Hepatocyte (in vitro differentiated cells): ENCODE results near the gene LIMS1. TPM values are rescaled to one million over a fixed set of nuclear protein-coding genes. Genes with fewer than 3 reads are reported as not detected.

Experiments used
- DNase-seq: peaks from one replicate; pipeline ENCODE4 v3.0.0-alpha.2; 2016; ENCODE audit warnings: low spot score
- H2AFZ ChIP-seq: fragments of 200-600 bp; sonication (generic); 2 replicates; pipeline ENCODE4 v1.6.0; 2016; ENCODE audit warnings: antibody characterized with exemption, mild to moderate bottlenecking
- H3K27ac ChIP-seq: fragments of 200-600 bp; sonication (generic); 2 replicates; pipeline ENCODE4 v1.5.1; 2016; ENCODE audit warnings: mild to moderate bottlenecking
- H3K27me3 ChIP-seq: fragments of 200-600 bp; sonication (generic); 2 replicates; pipeline ENCODE4 v1.6.1; 2016
- H3K36me3 ChIP-seq: fragments of 200-600 bp; sonication (generic); replicated peaks from 2 replicates; pipeline ENCODE4 v1.5.1; 2016; ENCODE audit warnings: low read depth; ENCODE audit not compliant: insufficient read depth
- H3K4me1 ChIP-seq: fragments of 200-600 bp; sonication (generic); 2 replicates; pipeline ENCODE4 v1.5.1; 2016; ENCODE audit warnings: mild to moderate bottlenecking, moderate library complexity; ENCODE audit not compliant: insufficient read depth
- H3K4me2 ChIP-seq: fragments of 200-600 bp; sonication (generic); 2 replicates; pipeline ENCODE4 v1.6.0; 2016
- H3K4me3 ChIP-seq: fragments of 200-600 bp; sonication (generic); 2 replicates; pipeline ENCODE4 v1.5.1; 2016; ENCODE audit warnings: mild to moderate bottlenecking
- H3K79me2 ChIP-seq: fragments of 200-600 bp; sonication (generic); 2 replicates; pipeline ENCODE4 v1.6.0; 2017; ENCODE audit warnings: mild to moderate bottlenecking
- H3K9me2 ChIP-seq: fragments of 200-600 bp; sonication (generic); replicated peaks from 2 replicates; pipeline ENCODE4 v1.6.0; 2017; ENCODE audit warnings: mild to moderate bottlenecking; ENCODE audit not compliant: insufficient read depth
- H3K9me3 ChIP-seq: fragments of 200-600 bp; sonication (generic); 2 replicates; pipeline ENCODE4 v1.5.1; 2016; ENCODE audit warnings: low read depth, mild to moderate bottlenecking
- H4K20me1 ChIP-seq: fragments of 200-600 bp; sonication (generic); 2 replicates; pipeline ENCODE4 v1.6.0; 2016; ENCODE audit warnings: mild to moderate bottlenecking; ENCODE audit not compliant: insufficient read depth, poor library complexity, severe bottlenecking
- CTCF ChIP-seq: fragments of 200-600 bp; sonication (generic); IDR thresholded peaks from 2 replicates; pipeline ENCODE4 v1.5.1; 2016; ENCODE audit warnings: antibody characterized with exemption, mild to moderate bottlenecking; ENCODE audit not compliant: poor library complexity
- EZH2 ChIP-seq: fragments of 200-600 bp; sonication (generic); IDR thresholded peaks from 2 replicates; pipeline ENCODE4 v1.6.1; 2016; ENCODE audit warnings: antibody characterized with exemption, mild to moderate bottlenecking, borderline replicate concordance
- EZH2phosphoT487 ChIP-seq: fragments of 200-600 bp; sonication (generic); IDR thresholded peaks from one replicate; pipeline ENCODE4 v1.6.1; 2018; ENCODE audit warnings: antibody characterized with exemption, mild to moderate bottlenecking, low read depth, moderate library complexity; ENCODE audit not compliant: unreplicated experiment, severe bottlenecking
- WGBS: methylation state at CpG from one replicate; pipeline ENCODE4 v1.1.6; 2016; ENCODE audit warnings: low lambda C conversion rate; ENCODE audit errors: missing lambda C conversion rate; 5-methylcytosine and 5-hydroxymethylcytosine counted together
- polyA plus RNA-seq: library from polyadenylated mRNA; unstranded; fragments of >200 nt; fragmentation: Nextera tagmentation; extraction: Ambion mirVana; gene quantifications from 2 replicates; pipeline ENCODE4 v1.2.1, GENCODE V29; 2016
- total RNA-seq: library from RNA; depleted of rRNA; stranded (reverse); fragments of >200 nt; gene quantifications from 2 replicates; pipeline ENCODE4 v1.2.3, GENCODE V29; 2014

LIMS1 gene
- total and polyA plus RNA-seq, 2 experiments from 2014 or later = 40.0 to 102 TPM

GRCh38 chr2:108570416-108570815 is 36.1 kb downstream of the LIMS1 start:
- no peaks in the 10 kb centered on the region for H3K36me3 ChIP-seq
- DNase-seq = peak; percentile 60
- H3K27me3 ChIP-seq = no peaks in the 10 kb centered on the region
- peaks cover 24% of the 10 kb centered on the region for H3K4me1 ChIP-seq
- H4K20me1 ChIP-seq = peaks cover 23% of the 10 kb centered on the region
- H3K4me2 ChIP-seq = peak overlapping the region; percentile 30
- H3K9me2 ChIP-seq = no peaks in the 10 kb centered on the region
- H3K4me3 ChIP-seq = no peak overlapping the region
- no peak for TF ChIP-seq CTCF
- TF ChIP-seq EZH2phosphoT487 = no peak
- no peak for TF ChIP-seq EZH2
- peaks cover 92% of the 10 kb centered on the region for H3K79me2 ChIP-seq
- 46% methylated on average over 7 of the region's 7 CpGs for WGBS
- peak overlapping the region; percentile 31 for H3K27ac ChIP-seq
- no peaks in the 10 kb centered on the region for H3K9me3 ChIP-seq
- no peak overlapping the region for H2AFZ ChIP-seq

DNA sequence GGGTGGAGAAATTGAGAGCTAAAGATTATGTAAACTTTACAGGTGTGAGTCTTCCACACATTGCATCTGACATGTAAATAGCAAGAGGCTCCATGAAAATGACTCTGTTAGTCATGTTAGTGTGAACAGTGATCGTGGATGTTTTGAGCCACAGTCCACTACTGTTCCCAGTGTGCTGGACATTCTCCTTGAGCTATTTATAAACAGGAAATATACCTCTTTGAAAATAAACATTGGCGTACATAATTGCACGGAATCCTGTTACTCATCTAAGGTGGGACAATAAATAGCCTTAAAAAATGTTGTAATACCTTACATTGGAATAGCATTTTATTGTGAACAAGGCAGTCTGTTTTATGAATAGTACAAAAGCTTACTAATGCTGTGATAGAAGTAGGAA is 37.0 kb downstream of the LIMS1 start:
- Histone ChIP-seq H3K9me3 (no peaks in the 10 kb centered on the region), H3K4me3 (no peak overlapping the region), H2AFZ (no peak overlapping the region), H3K27ac (peak overlapping the region; percentile 21), H4K20me1 (peaks cover 25% of the 10 kb centered on the region), H3K79me2 (peaks cover 92% of the 10 kb centered on the region), H3K36me3 (no peaks in the 10 kb centered on the region), H3K4me1 (peaks cover 33% of the 10 kb centered on the region), H3K9me2 (no peaks in the 10 kb centered on the region), H3K27me3 (no peaks in the 10 kb centered on the region), H3K4me2 (peak overlapping the region; percentile 30)
- no peak for TF ChIP-seq CTCF
- TF ChIP-seq EZH2phosphoT487 = no peak
- TF ChIP-seq EZH2 = no peak
- DNase-seq = no peak
- 45% methylated on average over 3 of the region's 3 CpGs for WGBS

DNA sequence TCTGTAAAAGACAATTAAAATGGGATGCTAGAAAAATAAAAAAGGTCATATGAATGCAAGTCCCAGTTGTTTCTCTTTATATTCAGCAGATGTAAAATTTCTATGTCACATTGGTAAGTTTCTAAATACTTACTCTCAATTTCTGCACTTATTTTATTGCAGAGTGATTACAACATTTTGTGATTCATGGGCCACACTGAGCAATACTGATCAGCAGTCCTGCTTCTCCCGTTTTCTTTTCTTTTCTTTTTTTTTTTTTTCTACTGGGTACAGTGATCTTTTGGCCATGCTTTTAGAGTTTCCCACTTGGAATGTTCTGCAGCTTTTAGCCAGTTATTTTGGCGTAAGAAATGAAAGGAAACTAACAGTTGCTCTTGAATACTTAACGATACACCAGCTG is 38.8 kb downstream of the LIMS1 start:
- H3K27ac ChIP-seq = no peak overlapping the region
- no peak overlapping the region for H3K4me2 ChIP-seq
- H3K9me2 ChIP-seq = no peaks in the 10 kb centered on the region
- H3K4me1 ChIP-seq = peaks cover 34% of the 10 kb centered on the region
- H4K20me1 ChIP-seq = peaks cover 25% of the 10 kb centered on the region
- H3K4me3 ChIP-seq = no peak overlapping the region
- TF ChIP-seq CTCF = no peak
- no peak for TF ChIP-seq EZH2
- TF ChIP-seq EZH2phosphoT487 = no peak
- no peaks in the 10 kb centered on the region for H3K9me3 ChIP-seq
- WGBS = 62% methylated on average over 3 of the region's 3 CpGs
- no peak for DNase-seq
- H2AFZ ChIP-seq = no peak overlapping the region
- H3K27me3 ChIP-seq = no peaks in the 10 kb centered on the region
- H3K79me2 ChIP-seq = peaks cover 94% of the 10 kb centered on the region
- no peaks in the 10 kb centered on the region for H3K36me3 ChIP-seq

GRCh38 chr2:108574332-108574731 is 40.1 kb downstream of the LIMS1 start:
- H3K4me1 ChIP-seq = peaks cover 34% of the 10 kb centered on the region
- no peak for TF ChIP-seq EZH2
- TF ChIP-seq CTCF = no peak
- no peak for TF ChIP-seq EZH2phosphoT487
- H3K27me3 ChIP-seq = no peaks in the 10 kb centered on the region
- no peaks in the 10 kb centered on the region for H3K36me3 ChIP-seq
- peaks cover 25% of the 10 kb centered on the region for H4K20me1 ChIP-seq
- H2AFZ ChIP-seq = no peak overlapping the region
- no peak overlapping the region for H3K4me3 ChIP-seq
- peaks cover 89% of the 10 kb centered on the region for H3K79me2 ChIP-seq
- H3K4me2 ChIP-seq = no peak overlapping the region
- 60% methylated on average over 2 of the region's 2 CpGs for WGBS
- DNase-seq = no peak
- H3K9me2 ChIP-seq = no peaks in the 10 kb centered on the region
- no peaks in the 10 kb centered on the region for H3K9me3 ChIP-seq
- no peak overlapping the region for H3K27ac ChIP-seq
